HG03039 (cell line): Measurements from ENCODE around the gene TIAM2.
"Not testable (repeated sequence)": the region's sequence is repeated elsewhere in the genome, so short reads cannot be mapped to it uniquely, and the experiment has no call there.

Source experiments
- ATAC-seq: cut with Tn5 transposase; IDR thresholded peaks from one replicate; pipeline ENCODE4 v1.9.1; 2021; ENCODE audit warnings: mild to moderate bottlenecking, moderate library complexity; ENCODE audit not compliant: unreplicated experiment

The TIAM2 gene

DNA sequence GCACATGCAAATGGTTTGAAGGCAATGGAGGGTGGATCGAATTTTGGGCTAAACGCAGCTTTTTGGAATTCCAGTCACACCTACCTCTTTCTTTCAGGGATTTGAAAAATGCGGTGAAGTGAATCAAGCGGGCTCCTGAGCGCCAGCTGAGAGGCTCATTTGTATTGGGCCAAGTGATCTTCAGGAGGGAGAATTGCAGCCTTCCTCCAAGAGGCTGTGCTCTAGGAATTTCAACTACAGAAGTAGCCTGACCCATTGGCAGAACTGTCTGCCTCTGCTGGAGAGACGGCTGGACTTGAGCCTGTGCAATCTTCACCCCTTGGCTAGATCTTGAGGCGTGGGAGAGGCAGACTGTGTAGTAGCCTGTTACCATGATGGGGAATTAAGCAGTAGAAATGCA, 5.7 kb upstream of the TIAM2 start:
- no peak for ATAC-seq

DNA sequence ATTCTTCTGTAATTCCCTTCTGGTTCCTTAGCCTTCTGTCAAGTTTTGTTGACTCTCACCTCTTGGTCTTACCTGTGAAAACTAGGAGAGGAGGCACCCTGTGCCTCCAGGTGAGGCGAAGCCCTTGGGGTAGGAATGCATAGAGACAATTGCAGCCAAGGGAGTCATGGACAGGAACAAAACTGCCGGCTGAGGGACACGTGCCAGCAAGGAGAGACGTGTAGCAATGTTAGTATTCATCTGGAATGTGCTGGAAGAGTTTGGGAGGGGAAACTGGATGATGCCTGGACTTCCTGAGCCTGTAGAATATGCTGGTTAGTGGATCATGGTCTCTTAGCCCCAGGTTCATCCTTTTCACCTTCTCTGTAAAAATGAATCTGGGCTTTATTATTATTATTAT, 3.9 kb upstream of the TIAM2 start:
- no peak for ATAC-seq

DNA sequence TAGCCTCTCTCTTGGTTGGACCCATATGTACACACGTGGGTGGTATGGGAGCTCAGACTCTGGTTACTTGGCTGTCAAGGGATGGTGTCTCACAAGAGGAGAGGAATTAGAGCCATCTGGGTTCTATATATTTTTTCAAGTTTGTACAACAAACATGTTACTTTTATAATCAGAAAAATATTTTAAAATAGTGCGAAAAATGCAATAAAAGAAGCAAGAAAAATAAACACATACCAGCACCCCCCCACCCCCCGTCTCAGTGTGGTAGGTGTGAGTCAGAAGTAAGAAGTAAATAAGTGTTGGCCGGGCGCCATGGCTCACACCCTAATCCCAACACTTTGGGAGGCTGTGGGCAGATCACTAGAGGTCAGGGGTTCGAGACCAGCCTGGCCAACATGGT, 2.1 kb upstream of the TIAM2 start:
- ATAC-seq, result no peak

DNA sequence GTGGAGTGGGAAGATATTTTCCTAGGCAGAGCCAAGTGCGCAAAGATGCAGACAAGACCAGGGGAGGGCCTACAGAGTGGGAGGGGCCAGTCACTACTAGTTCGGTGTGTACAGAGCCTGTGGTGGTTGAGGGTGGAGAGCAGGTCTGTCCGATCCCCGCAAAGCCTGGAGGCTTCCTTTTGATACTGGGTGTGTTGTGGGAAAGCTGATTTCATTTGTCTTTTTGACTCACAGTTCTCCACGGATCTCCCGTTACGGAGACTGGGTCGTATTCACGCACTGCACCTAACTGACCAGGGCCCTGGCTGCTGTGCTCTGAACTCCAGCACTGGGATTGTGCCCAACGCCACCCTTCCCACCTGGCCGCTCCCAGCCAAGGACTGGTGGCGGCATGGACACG, 1.4 kb upstream of the TIAM2 start:
- ATAC-seq, result no peak

DNA sequence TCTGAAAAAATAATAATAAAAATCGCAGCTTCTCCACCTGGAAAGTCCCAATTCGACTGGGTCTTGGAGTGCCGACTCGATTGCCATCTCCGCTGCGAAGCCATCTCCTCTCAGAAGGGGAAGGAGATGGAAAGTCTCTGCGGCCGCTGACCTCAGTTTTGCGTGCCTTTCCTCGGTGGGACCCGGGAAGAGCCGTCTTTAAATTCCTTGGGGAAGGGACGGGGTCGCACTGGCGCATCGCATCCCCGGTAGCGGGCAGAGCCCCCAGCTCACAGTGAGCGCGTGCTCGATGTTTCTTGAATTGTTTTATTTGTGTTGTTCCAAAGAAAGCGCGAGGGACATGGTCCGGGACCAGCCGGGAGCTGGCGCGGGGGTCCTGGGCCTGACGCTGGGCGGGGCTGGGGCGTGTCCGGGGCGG, 270 bp upstream of the TIAM2 start:
- ATAC-seq, result no peak

DNA sequence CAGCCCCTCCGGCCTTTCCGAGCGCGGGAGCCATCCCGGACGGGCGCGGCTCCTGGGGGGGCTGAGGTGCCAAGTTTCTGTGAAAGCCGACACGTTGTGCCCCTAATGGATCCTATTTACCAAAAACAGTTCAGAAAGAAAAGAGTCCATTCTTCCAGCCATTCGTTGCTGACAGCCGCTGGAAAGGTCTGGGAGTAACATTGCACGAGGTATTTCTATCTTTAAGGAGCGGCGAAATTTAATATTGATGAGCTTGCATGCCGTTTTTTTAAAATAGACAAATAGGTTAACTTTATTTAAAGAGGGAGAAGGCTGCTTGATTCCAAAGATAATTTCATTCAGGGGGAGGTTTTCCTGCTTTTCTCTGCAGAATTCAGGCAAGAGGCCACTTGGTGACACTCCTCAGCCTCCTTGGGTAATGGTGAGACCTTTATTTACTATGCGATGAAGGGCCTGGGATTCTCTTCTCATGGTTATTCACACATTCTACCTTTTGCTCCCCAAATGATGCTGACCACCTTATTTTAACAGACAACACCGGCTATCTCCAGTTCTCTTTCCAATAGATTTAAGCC, 988 bp downstream of the TIAM2 start:
- ATAC-seq, result no peak

DNA sequence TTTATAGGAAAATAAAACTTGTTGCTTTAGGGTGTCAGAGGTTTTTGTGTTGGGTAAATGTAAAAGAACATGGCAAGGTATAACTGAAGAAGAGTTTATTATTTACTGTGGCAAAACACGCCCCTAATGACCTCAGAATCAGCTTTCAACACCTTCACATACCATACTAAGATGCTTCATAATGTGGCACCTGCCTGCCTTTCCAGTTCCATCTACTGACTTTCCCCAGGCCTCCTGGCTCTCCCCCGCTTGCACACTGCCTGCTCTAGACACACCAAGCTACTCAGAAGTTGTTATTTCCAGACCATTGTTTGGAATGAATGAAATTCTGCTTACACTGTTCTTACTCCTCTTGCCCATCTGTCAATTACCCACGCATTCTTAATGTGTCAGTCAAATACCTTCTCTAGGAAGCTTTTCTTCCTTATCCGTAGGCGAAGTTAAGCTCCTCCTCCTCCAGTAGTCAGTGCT, 1.8 kb downstream of the TIAM2 start:
- no peak for ATAC-seq

DNA sequence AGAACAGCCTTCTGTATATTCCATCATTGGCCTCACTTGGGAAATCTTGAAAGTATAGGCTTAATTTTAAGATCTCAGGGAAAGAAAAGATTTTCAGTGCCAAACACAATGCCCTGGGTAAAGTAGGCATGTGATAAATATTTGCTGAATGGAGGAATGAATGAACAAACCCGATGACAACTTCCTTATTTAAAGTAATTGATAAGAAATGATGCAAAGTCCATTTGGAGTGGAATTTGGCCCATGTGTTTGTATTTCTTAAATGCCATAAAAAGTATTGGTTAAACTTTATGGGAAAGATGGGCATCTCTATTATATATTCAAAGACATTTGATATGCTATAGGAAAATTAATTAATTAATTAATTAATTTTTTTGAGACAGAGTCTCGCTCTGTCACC, 3.7 kb downstream of the TIAM2 start:
- no peak for ATAC-seq

DNA sequence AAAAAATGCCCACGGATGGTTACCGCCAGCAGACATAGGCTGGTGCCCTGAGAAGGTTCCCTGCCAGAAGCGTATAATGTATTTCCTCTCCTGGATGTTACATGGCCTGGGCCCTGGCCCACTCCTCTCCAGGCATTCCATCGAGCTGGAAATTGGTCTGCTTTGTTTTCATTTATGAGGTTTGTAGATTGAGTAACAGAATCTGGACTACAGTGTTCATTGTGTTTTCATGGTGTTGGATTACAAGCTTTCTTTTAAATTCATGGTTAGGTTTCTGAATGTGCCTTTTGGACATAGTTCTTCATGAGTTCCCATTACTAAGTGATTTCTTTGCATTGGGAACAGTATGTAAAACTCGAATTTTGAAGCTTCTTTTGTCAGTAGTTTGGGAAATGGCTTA, 6.4 kb downstream of the TIAM2 start:
- ATAC-seq, result no peak

DNA sequence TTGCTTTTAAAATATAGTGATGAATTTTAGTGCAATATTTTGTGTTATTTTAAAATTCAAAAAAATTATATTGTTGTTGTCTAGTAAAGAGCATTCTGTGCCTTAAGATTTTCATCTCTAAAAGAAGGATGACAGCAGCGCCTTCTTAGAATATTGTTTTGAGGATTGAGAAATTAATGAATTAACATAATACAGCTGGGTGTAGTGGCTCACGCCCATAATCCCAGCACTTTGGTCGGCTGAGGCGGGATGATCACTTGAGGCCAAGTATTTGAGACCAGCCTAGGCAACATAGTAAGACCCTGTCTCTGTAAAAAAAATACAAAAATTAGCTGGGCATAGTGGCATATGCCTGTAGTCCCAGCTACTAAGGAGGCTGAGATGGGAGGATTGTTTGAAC, 6.8 kb downstream of the TIAM2 start:
- no peak for ATAC-seq

DNA sequence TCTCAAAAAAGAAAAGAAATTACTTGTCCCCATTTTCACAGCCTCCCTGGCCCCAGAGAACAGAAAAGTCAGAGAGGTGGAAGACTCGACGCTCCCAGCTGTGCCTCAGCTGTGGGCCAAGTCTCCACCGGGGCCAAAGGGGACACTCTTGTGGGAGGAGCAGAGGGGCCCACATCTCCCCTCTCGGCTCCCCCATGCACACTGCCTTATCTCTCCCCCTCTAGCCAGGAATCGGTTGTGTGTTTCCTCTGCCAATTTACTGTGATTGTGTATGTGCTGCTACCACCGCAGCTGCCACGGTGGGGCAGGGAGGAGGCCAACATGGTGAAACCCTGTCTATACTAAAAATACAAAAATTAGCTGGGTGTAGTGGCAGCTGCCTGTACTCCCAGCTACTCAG, 8.4 kb downstream of the TIAM2 start:
- ATAC-seq, result no peak

DNA sequence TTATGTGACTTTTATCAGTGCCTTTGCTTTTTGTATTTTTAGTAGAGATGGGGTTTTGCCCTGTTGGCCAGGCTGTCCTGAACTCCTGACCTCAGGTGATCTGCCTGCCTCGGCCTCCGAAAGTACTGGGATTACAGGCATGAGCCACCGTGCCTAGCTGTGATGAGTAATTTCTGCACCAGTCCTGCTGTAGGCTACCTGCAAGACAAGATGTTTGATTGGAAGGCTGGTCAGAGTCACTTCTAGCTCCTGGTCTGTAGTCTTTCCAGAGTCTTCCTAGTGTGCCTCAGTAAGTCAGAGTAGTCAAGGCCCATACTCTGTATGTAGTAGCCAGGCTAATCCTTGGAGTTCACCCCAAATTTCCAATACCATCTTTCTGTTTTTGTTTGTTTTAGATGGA, 8.9 kb downstream of the TIAM2 start:
- no peak for ATAC-seq

DNA sequence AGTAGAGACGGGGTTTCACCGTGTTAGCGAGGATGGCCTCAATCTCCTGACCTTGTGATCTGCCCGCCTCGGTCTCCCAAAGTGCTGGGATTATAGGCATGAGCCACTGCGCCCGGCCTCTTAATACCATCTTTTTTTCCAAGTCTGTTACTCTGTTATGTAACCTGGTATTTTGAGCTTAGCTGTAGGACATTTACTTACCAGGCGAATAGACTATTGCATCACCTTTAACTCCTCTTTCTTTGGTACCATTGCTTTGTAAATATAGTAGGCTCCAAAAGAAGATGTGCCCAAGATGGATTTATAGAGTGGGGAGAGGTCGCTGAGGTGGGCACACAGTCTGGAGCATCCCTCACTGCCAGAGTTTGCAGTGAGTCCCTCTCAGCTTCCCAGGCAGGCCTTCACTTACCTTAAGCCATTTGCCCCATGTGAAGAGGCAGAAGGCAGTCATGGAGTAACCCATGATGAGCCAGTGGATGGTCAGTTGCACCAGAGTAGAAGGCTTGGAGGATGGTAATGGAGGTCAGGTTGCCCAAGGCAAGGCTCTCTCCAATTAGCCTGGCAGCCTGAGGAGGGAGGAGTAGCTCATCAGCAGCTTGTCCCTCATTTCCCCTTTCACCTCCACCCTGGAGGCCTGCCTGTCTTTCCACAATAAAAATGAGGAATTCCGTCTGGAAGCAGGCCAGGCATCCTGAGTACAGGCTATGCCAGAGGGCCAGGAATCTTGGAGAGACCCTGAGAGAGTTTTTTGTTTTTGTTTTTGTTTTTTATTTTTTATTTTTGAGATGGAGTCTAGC, 9.7 kb downstream of the TIAM2 start:
- ATAC-seq, result no peak

DNA sequence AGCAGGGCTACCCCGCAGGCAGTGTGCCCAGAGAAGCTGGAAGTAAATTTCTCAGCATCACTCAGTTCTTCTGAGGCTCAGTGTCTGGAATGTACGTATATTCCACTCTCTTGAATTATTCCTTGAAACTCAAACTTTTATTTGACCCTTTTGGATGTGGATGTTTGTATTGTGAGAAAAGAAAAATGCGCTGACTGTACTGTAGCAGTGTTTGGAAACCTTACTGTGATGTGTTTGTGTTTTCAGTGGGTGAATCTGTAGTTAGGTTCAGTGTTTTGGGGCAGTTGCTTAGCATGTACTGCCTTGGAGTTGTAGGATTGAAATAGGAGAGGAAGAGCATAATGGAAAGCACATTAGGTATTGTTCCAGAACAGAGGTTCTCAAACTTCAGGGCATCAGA, 13.5 kb downstream of the TIAM2 start:
- ATAC-seq, result no peak

DNA sequence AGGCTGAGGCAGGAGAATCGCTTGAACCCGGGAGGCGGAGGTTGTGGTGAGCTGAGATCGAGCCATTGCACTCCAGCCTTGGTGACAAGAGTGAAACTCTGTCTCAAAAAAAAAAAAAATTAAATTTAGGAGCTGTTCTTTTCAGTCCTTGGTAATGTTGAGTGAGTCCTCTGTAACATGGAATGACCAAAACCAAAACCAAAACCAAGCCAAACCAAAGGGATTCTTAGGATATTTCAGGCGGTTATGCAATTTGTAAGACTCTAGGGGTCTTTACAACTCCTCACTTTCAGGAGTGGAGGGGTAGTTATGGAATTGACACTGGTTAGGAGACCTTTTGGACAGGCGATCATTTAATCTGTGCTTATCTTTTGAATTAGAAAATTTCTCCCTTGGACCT, 15.8 kb downstream of the TIAM2 start:
- ATAC-seq, result no peak

DNA sequence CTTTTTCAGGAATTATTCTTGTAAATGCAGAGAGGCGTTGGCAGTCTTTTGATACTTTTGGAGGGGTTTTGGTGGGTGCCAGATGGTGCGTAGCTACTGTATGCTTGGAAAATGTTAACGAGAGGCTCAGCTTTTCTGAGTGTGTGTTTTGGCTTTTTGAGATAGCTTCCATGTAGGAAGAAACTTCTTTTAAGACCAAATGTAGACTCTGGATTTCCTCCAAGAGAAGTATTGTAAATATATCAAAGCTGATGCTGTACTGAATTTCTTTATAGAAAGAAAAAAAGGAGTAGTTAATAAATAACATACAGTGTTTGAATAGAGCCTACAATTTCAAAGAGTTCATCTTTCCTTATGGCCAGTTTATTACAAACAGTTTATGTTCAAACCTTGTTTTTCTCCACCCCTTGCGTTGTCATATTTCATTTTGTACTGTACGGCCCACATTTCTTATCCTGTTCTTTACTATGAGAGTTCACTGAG, 16.7 kb downstream of the TIAM2 start:
- no peak for ATAC-seq

DNA sequence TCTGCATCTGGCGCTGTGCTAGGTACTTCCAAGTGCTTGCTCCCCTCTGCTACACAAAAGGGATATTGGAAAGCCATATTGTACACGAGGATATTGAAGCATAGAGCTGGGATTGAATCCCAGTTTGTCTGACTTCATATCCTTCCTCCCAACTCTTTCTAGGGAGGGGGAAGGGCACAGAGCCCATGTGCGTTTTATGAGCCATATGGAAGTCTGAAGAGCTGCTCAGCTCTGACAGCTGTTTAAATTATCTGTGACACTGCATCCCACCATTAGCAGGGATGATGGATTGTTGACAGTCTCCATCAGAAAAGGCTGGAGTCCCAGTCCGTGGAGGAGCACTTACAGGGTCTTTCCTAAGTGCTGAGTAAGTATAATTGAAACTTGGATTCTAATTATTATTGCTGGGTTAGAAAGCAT, 18.4 kb downstream of the TIAM2 start:
- no peak for ATAC-seq

DNA sequence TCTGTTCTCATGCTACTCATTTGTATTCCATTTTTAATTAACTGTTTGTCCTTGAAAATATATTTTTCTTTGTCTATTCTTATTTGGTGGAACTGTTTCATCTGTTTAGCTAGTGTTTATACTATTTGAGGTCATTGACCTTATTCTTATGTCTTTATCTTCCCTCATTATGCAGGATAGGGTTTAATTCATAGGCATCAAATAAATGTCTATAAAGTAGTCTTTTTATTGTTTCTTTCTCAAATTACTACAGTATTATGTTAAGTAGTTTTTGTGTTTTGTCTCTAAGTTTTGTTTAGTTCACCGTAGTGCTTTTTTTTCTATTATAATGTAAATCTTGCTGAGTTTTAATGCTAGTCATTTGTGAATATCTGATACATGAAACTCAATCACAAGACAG, 19.0 kb downstream of the TIAM2 start:
- no peak for ATAC-seq

DNA sequence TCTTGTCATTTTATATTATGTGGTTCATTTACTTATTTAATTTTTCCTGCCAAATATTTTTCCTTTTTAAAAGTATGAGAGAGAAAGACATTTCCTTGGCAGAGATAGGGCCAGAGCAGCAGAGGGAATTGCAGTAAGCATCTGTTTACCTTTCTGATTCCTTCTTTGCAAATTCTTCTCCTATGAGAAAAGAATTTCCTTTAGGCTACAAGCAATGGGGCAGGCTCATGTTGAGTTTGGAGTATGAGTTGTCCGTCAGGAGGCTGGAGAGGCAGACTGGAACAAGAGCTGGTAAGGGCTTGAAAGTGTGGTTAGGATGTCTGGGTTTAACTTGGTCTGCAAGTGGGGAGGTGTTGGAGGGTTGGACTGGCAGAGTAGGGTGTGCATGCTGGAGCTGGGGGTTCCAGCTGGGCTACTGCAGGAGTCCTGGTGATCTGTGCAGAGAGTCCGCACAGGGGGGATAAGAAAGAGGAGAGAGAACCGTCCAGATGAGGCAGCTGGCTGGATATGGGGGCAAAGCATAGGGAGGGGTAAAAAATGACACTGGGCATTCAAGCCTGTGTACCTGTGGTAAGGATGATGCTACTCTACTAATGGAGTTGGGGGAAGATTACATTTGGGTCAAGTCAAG, 19.7 kb downstream of the TIAM2 start:
- ATAC-seq, result no peak

DNA sequence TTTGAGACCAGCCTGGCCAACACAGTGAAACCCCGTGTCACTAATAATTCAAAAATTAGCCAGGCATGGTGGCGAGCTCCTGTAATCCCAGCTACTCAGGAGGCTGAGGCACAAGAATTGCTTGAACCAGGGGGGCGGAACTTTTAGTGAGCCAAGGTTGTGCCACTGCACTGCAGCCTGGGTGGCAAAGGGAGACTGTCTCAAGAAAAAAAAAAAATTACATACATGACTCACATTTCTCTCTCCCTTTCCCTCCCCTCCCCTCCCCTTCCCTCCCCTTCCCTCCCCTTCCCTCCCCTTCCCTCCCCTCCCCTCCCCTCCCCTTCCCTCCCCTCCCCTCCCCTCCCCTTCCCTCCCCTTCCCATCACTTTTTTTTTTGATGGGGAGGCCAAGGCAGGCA, 23.3 kb downstream of the TIAM2 start:
- not testable (repeated sequence) for ATAC-seq

DNA sequence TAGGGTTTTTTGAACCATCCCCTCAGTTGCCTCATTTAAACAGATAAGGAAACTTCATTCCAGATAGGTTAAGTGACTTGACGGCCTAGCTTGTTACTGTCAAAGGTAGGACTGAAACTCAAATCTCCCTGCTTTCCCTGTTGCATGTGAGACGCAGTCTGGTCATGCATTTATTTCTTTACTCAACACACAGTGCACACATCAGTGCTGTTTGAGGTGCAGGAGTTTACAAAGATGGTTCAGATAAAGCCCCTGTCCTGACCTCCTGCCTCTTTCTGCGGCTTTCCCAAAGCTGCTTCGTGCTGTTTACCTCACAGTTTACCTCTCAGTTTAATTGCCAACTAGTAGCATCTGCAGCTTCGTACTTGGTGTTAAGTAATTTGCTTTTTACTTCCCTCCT, 26.6 kb downstream of the TIAM2 start:
- ATAC-seq, result no peak

DNA sequence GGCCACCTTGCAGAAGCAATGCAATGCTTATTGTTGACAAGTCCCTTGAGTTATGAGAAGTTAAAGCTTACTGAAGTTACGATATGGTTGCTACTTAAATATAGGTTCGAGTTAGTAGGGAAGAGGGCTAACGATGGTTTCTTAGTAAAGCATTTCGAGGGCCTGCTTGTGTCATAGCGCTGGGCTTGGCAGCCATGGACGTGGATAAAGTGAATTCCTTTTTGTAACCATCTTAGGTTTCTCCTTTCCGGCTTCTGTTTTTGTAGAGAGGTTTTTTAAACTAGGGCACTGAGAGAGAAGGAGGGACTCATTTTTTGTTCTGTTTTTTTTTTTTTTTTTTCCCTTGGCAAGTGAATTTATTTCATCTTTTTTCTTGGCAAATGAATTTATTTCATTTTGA, 27.6 kb downstream of the TIAM2 start:
- no peak for ATAC-seq
